HG03460 (cell line): ENCODE data around the gene WNT7B.

ENCODE experiments used
- ATAC-seq: cut with Tn5 transposase; IDR thresholded peaks from one replicate; pipeline ENCODE4 v1.9.1; 2021; ENCODE audit not compliant: unreplicated experiment

WNT7B gene

GRCh38 chr22:45974498-45974897 lies 2.5 kb downstream of the WNT7B start:
- no peak for ATAC-seq

DNA sequence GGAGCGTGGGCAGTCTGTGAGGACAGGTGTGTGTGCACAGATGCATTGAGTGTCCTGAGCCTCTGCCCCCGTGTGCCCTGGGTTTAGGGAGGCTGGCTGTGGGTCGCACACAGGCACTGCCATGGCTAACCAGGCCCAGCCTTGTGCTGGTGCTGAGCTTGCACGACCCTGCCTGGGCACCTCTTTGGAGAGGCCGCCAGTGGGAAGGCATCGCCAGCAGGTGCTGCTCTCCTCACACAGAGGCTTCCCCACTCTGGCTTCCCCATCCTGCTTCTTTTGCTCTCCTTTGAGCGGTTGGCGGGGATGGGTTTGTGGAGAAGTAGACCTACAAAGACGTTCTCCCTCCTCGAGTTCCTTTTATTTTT lies 4.1 kb downstream of the WNT7B start:
- no peak for ATAC-seq

GRCh38 chr22:45972091-45972888 lies 4.7 kb downstream of the WNT7B start:
- no peak for ATAC-seq

DNA sequence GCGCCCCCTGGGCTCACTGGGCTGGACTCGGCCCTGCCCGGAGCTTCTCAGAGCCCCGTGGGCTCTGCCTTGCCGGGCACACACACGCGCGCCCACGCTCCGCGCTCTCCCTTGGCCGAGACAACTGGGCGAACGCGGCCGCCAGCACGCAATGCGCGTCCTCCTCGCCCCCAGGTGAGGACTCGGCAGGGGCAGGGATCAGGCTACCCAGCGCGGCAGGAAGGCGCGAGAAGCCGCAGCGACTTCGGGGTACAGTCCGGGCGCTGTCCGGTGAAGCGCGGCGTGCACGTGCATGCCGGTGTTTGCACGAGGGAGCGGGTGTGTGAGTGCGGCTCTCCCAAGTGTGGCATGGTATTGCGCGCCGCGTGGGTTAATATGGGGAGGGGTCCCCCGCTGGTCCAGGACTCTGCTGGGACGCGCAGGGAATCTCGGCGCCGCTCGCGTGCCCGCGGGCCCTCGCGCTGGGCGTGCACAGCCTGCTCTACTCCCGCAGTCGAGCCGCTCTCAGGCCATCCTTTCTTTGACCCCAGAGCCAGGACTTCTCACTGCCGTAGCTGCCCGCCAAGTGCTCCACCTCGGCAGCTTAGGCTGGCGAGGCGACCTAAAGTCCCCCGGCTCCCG lies 5.4 kb downstream of the WNT7B start:
- no peak for ATAC-seq

GRCh38 chr22:45970705-45971407 lies 6.1 kb downstream of the WNT7B start:
- ATAC-seq, result no peak

DNA sequence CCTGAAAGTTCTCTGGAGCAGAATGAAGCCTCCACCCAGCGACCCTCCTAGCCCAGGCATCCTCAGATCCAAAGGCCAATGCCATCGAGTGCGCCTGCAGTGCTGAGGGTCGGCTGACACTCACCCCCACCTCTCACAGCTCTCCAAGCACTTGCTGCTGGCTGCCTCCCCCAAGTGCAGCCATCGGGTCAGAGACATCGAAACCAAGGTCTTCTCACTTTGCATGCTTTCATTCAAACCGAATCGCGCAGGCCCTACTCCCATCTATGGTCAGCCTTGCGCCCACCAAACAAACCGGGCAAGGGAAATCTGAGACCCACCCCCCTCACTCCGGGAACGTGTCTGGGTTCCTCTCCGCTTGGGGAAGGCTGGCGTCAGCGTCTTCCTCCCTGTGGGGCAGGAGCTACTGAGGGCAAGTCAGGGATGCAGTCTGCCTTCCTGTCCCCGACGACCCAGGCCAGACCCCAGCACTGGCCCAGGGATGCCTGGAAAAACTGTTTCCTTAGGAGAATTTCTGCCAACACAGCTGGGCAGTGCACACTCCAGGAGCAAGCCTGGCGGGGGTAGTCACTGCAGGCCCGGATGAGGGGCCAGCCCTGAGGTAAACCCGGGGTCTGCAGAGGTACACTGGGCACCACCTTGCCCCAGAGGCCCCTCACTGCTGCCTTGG lies 7.0 kb downstream of the WNT7B start:
- ATAC-seq, result no peak

GRCh38 chr22:45969414-45969799 lies 7.6 kb downstream of the WNT7B start:
- ATAC-seq, result no peak

GRCh38 chr22:45968751-45969413 lies 8.1 kb downstream of the WNT7B start:
- ATAC-seq, result no peak

GRCh38 chr22:45968003-45968650 lies 8.8 kb downstream of the WNT7B start:
- ATAC-seq, result no peak

DNA sequence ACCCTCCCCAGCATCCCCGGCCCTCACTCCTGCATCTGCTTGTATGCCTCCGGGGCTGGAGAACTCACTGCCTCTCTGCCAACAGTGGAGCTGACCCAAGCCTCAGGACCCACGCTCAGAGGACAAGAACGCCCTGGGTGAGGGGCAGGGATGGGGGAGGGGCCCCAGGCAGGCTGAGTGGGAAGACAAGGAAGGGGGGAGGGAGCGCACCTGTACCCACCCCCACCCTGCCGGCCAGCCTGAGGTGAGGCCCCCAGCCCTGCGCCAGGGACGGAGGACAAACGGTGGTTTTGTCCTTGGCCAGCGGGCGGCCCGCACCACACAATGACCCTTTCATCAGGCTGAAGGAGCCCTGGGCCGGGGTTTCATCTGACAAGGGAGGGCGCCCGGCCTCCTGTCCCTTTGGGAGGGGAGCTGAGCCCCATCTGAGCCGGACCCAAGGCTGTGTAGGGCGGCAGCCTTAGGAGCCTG lies 10.0 kb downstream of the WNT7B start:
- ATAC-seq, result no peak

DNA sequence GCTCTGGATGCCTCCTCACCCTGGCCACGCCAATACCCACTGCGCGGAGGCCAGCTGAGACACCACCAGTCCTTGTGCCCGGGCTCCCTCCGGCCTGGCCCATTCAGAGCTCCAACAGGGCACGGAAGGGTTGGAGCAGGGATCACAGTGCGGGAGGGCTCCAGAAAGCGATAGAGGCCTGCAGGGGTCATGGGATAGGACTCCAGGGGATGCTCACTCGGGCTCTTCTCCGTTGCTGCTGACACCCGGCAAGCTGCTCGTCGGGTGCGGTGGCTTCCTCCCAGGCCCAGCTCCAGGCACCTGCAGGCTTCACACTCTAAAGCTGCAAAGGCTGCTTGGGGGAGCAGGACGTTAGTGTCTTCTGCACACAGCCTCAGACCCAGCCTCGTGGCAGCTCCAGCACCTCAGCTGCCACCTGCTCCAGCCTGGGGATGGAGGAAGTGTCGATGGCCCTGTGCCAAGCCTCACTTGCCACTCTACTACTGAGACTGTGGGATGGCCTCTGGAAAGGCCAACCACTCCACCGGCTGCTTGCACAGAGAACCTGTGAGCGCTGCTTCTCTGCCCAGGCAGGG lies 10.6 kb downstream of the WNT7B start:
- no peak for ATAC-seq

- ATAC-seq, result no peak
Observed at GRCh38 chr22:45965563-45965962, 11.4 kb downstream of the WNT7B start.

- no peak for ATAC-seq
Observed at GRCh38 chr22:45964926-45965527, 11.9 kb downstream of the WNT7B start.

DNA sequence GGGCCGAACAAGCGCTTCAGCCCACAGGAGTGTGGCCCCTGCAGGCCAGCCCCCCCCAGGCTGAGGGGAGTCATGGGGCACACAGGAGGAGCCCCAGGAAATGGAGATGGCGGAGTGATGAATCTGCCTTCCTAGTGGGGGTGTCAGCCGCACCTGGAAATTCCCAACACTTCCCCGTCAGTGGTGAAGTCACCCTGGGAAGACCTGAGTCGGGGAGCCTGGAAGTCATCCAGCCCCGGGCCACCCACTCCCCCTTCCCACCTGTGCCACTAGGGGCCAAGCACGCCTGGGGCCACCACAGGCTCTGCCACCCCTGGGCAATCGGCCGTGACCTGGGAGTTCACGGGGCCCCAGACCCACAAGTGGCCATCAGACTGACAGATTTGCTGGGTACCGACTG lies 12.6 kb downstream of the WNT7B start:
- no peak for ATAC-seq

GRCh38 chr22:45963821-45964220 lies 13.1 kb downstream of the WNT7B start:
- no peak for ATAC-seq

GRCh38 chr22:45962756-45963324 lies 14.1 kb downstream of the WNT7B start:
- no peak for ATAC-seq

- ATAC-seq, result no peak
Observed at GRCh38 chr22:45962434-45962718, 14.6 kb downstream of the WNT7B start.

DNA sequence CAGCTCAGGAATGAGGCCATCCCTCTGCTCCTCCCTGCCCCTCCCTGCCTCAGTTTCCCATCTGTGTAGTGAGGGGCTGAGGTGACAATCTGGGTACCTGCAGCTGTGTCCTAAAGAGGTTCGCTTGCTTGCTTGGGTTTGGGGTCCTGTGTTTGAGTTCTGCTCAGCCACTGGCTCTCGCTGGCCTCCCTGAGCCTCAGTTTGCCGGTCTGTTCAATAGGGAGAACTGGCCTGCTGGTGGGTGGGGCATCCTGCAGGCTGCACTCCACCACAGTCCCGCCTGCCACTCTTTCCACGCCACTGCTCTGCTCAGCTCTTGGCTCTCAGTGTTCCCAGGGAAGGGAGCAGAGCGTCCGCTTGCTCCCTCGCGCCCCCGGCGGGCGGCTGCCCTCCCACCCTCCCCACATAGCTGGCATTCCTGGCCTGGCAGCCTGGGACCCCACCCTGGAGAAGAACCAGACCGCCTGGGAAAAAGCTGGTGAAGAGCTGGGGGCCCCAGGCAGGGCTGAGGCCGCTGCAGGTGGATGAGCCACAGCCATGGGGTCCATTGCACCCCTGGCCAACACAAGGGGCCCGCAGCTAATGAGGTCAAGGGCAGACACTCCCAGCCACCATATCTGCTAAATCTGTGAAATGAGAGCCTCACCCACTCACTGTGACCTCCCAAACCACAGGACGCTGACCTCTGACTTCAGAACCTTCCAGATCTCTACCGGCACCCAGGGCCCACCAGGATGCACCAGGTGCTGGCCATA lies 15.1 kb downstream of the WNT7B start:
- ATAC-seq, result no peak
